Measurements from ENCODE around the gene RBM39.
"Not testable (repeated sequence)": the region's sequence is repeated elsewhere in the genome, so short reads cannot be mapped to it uniquely, and the experiment has no call there.

The RBM39 gene

DNA sequence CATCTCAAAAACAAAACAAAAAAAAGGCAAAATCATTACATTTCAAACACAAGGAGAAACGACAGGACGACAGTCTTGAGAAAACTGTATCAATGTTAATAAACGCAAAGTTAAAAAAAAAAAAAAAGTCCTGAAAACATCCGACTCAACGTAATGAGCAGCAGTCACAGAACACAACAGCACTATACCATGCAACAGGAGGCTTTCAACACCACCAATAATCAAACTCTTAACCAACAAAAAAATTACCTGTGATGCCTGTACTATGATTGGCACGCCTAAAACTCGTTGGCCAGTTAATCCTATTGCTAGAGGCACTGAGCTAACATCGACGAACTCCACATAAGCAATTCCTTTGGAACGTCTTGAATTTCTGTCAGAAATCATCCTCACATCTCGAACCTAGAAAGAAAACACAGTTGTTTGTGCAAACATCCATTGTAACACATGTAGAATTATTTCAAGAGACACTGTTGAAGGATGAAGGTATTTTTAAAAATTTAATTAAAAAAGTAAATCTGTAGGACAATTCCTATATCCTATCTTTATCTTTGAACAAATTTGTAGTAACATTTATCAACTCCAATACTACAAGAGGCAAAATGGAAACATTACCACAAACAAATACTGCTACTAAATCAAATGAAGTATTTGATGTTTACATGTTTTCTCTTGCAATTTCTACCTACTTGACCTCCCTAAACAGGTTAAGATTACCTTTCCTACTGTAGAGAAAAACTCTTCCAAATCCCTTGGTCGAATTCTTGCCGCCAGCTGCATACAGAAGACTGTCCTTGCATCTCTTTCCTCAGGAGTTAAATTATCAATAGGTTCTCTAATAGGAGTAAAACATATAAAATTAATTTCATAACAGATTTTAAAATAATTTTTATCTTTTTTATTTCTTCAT, 17.5 kb downstream of the RBM39 start:
- no peak for DNase-seq

DNA sequence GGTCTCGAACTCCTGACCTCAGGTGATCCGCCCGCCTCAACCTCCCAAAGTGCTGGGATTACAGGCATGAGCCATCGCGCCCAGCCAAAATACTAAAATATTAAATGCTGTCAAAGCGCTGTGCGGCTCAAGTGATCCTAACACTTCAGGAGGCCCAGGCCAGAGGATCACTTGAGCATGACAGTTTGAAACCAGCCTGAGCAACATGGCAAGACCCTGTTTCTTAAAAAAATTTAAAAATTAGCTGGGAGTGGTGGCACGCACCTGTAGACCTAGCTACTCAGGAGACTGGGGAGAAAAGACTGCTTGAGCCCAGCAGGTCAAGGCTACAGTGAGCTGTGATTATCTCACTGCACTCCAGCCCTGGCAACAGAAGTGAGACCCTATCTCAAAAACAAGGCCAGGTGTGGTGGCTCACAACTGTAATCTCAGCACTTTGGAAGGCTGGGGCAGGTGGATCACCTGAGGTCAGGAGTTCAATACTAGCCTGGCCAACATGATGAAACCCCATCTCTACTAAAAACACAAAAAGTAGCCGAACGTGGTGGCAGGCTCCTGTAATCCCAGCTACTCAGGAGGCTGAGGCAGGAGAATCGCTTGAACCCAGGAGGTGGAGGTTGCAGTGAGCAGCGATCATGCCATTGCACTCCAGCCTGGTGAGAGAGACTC, 18.3 kb downstream of the RBM39 start:
- DNase-seq, result not testable (repeated sequence)

DNA sequence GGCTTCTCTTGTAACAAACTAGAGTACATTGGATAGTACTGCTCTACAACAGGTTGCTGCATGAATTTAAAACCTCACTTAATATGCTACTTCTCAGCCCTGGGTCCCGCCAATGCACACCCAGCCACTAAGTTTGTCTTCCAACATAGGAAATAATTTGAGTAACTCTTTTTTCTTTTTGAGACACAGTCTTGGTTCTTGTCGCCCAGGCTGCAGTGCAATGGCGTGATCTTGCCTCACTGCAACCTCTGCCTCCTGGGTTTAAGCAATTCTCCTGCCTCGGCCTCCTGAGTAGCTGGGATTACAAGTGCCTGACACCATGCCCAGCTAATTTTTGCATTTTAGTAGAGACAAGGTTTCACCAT, 18.8 kb downstream of the RBM39 start:
- not testable (repeated sequence) for DNase-seq

DNA sequence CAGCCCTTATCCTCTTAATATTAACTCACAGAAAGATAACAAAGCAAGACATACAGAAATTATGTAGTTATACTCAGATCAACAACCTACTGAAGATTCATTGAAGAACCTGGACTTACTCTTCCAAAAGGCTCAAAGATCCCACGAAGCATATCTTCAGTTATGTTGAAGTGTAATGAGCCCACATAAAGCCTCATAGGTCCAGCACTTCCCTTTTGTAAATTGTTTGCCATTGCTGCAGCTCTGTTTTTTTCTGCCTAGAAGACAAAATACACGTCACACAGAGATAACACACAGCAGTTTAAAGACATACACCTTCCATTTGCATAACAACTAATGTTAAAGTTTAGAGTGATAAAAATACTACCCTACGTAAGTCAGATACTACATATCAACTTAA, 20.4 kb downstream of the RBM39 start:
- no peak for DNase-seq

DNA sequence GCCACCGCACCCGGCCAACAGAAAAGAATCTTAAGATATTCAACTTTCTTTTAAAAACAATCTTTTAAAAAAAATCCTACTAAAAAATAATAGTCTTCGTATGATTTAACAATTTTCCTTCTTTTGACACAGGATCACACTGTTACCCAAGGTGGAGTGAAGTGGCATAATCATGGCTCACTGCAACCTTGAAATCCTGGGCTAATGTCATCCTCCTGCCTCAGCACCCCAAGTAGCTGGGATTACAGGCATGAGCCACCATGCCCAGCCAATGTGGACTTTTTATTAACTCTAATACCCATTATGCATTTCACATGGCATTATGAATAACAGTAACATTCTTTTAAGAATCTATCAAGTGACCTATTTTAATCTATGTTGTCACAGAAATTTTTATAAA, 20.8 kb downstream of the RBM39 start:
- no peak for DNase-seq

DNA sequence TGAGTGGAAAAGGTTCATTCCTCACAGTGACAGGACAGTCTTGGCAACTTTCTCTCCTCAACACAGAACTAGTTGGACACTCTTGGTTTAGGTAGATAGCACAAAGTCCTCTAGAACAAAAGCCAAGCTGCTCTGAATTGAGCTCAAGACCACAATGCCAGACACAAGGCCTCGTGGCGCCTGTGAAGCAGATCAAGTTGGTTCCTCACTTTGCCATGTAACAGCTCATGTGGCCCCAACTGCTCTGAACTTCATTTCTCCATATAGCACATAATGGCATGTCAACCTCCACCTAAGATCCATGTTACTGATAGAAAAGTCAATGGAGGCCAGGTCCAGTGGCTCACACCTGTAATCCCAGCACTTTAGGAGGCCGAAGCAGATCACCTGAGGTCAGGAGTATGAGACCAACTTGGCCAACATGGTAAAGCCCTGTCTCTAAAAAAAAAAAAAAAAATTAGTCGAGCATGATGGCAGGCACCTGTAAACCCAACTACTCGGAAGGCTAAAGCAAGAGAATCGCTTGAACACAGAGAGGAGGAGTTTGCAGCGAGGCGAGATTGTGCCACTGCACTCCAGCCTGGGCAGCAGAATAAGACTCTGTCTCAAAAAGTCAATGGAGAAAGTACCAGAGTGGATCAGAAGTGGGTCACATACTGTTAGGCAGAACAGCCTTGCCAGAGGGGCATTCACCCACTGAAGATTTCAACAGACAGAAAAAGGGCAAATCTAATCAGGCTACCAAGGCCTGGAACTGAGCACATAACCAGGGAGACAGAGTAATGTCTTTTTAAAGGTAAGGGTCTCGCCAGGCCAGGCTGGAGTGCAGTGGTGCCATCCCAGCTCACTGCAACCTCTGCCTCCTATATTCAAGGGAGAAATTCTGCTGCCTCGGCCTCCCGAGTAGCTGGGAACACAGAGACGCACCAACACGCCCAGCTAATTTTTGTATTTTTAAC, 21.6 kb downstream of the RBM39 start:
- no peak for DNase-seq

DNA sequence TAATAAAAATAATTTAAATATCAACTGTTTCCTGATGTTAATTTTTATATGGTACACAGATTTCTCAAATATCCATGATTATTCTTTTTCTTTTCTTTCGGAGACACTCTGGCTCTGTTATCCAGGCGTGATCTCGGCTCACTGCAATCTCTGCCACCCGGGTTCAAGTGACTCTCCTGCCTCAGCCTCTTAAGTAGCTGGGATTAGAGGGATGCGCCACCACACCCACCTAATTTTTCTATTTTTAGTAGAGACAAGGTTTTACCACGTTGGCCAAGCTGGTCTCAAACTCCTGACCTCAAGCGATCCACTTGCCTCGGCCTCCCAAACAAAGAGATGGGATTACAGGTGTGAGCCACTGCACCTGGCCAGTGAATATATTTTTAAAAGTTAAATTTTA, 22.3 kb downstream of the RBM39 start:
- no peak for DNase-seq

DNA sequence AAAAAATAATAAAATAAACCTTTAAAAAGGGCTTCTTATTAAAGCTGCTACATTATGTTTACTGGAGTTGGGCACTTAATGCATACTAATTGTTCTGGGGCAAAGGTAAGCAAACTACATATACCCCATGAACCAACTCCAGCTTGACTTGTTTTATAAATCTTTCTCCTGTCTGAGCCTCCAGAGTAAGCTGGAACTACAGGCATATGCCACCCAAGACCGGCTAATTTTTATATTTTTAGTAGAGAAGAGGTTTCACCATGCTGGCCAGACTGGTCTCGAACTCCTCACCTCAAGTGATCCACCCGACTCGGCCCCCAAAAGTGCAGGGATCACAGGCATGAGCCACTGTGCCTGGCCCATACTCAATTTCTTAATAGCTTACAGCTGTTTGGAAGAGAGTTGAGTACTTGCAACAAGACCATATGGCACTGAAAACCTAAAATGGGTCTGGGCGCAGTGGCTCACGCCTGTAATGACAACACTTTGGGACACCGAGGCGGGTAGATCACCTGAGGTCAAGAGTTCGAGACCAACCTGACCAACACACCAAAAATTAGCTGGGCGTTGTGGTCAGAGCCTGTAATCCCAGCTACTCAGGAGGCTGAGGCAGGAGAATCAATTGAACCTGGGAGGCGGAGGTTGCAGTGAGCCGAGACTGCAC, 23.0 kb downstream of the RBM39 start:
- DNase-seq, result no peak

DNA sequence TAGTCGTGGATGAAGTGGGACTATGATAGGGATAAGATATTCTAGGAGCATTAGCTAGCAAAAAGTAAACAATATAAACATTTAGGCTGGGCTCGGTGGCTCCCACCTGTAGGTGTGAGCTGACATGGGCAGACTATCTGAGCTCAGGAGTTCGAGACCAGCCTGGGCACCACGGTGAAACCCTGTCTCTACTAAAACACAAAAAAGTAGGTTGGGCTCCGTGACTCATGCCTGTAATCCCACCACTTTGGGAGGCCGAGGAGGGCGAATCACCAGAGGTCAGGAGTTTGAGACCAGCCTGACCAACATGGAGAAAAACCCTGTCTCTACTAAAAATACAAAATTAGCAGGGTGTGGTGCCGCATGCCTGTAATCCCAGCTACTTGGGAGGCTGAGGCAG, 23.7 kb downstream of the RBM39 start:
- not testable (repeated sequence) for DNase-seq

DNA sequence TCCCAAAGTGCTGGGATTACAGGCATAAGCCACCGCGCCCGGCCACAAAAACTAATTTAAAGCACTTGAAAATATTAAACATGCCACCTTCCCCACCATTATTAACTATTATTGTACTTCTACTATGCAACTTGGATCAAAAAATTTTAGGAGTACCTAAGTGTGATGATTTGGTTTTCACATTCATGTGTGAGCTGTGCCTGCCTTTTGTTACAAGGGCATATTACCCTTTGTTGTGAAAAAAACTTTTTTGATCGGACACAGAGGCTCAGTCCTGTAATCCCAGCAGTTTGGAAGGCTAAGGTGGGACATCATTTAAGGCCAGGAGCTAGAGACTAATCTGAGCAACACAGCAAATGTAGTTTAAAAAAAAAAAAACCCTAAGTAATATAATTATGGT, 25.7 kb downstream of the RBM39 start:
- no peak for DNase-seq

DNA sequence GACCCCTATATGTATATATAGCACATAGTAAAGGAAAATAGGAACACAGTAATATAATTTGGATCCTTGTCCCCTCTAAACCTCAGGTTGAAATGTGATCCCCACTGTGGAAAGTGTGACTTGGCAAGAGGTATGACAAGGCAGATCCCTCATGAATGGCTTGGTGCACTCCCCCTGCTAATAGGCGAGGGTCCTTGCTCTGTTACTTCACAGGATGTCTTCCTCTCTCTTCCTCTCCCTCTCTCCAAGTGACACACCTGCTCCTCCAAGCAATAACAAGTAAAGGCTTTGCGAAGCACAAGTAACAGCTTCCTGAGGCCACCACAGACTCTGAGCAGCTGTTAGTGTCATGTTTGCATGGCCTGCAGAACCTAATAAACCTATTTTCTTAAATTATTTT, 26.4 kb downstream of the RBM39 start:
- no peak for DNase-seq

DNA sequence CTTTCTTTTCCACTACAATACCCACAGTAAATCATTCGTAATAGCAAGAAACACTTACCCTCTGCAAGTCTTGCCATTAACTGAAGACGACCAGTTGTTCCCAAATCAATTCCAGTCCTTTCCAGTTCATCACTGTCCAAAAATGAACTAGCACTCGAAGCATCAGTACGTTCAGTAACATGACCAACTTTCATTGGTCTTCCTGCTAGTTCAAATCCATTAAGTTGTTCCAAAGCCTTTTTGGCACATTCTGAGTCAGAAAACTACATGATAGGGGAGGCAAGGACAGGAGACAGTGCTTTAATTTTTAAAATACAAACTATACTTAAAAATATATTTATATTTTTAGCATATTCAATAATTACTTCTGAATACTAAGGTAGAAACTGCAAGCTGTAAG, 27.9 kb downstream of the RBM39 start:
- DNase-seq, result no peak

DNA sequence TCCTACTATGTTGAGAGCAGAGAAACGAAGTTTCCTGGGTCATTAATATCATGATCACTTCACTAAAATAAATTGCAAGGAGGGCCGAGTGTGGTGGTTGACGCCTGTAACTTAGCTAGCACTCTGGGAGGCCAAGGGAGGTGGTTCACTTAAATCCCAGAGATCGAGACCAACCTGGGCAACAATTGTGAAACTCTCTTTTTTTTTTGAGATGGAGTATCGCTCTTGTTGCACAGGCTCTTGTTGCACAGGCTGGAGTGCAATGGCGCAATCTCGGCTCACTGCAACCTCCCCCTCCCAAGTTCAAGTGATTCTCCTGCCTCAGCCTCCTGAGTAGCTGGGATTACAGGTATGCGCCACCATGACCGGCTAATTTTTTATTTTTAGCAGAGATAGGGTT, 28.9 kb downstream of the RBM39 start:
- DNase-seq, result not testable (repeated sequence)

DNA sequence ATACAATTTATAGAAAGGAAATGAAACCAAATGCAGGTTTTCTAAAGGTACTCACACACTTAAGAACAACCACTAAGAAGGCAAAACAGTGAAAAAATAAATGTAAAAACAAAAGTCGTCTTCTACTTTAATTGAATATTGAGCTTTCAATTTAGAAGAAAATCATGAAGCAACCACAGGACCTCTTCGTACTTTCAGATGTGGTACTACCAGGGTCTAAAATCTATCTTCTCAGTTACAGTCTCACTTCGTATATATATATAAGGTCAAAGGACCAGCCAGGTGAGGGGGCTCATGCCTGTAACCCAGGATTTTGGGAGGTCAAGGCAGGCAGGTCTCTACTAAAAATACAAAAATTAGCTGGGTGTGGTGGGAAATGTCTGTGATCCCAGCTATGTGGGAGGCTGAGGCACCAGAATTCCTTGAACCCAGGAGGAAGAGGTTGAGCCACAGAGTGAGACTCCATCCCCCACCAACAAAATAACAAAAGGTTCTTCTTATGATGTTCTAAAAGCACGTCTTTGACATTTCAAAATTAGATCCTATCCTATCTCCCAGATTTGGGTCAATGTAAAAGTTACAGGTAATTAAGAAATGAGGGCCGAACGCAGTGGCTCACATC, 30.4 kb downstream of the RBM39 start:
- DNase-seq, result no peak

DNA sequence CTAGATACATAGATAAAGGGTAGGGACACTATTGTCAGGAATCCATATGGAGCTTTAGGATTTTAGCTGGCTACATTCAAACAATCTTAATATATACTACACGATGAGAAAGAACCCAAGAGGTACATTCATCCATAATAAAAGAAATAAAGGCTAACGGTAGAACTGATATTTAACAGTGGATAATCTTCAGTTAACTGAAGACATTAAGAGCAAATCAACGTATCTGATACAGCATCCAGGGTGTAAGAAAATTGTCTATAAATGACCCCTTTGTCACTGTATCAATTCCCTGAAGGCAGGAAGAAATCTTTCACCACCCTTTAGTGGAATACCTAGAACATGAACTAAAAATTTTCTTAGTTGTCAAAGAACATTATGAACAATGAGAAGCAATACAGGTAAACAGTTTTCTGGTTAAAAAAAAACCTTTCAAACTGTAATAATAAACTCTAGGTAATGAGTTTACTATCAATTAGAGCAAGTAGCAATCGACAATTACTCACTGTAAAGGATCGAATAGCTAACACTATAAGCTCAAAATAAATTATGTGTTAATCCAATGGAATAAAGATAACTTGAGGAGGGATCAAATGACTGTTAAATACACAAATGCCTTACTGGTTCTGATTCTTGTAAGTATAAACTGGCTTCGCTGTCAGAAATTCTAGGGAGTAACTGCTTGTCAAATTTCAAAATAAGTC, 31.0 kb downstream of the RBM39 start:
- no peak for DNase-seq

DNA sequence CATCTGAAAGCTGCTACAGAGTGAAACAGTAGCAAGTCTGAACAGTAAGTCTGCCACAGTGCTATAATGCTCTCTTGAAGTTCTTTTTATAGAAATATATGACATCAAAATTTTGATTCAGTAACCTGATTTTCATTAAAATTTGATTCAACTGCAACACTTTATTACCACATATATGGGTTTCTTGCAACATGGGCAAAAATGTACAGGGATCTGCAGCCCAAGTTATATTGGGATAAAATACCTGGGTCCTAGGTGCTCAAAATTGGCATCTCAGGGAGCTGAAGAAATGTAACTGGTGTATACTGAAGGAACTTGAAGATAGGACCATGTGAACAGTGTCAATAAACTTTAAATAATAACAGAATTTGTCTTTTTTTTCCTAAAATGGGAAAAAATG, 32.0 kb downstream of the RBM39 start:
- DNase-seq, result no peak

DNA sequence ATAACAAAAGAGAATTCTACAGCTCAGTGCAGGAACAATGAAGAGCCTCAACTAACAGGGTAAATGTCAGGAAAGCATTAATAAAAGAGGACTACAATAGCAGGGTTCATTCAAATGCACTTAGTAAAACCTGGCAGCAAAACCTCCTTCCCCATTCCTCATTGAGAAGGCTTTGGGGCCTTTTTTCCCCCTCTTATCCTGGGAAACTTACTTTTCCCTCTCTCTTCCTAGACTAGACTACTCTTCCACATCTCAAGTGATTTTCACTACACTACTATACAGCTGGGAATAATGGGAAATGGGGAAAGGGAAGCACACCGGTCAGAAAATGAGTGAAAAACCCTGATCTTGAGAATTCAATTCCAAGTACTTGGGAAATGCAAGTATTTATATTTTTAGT, 32.8 kb downstream of the RBM39 start:
- DNase-seq, result no peak

DNA sequence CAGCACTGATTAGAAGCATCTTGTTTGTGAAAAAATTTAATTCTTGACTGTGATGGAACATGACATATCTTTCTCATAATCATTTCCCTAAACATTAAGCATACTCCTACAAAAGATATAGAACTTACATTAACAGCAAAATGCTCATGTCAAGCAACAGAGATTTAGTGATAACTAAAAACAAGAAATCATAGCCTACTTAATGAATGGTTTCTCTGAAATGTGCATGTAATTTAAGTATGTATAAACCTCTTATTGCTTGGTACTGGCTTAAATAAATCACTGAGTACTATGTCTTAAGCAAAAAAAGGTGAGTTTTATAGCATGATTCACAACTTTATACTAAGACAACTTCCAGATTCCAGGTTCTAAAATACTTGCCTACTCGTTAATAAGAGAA, 33.6 kb downstream of the RBM39 start:
- DNase-seq, result no peak

DNA sequence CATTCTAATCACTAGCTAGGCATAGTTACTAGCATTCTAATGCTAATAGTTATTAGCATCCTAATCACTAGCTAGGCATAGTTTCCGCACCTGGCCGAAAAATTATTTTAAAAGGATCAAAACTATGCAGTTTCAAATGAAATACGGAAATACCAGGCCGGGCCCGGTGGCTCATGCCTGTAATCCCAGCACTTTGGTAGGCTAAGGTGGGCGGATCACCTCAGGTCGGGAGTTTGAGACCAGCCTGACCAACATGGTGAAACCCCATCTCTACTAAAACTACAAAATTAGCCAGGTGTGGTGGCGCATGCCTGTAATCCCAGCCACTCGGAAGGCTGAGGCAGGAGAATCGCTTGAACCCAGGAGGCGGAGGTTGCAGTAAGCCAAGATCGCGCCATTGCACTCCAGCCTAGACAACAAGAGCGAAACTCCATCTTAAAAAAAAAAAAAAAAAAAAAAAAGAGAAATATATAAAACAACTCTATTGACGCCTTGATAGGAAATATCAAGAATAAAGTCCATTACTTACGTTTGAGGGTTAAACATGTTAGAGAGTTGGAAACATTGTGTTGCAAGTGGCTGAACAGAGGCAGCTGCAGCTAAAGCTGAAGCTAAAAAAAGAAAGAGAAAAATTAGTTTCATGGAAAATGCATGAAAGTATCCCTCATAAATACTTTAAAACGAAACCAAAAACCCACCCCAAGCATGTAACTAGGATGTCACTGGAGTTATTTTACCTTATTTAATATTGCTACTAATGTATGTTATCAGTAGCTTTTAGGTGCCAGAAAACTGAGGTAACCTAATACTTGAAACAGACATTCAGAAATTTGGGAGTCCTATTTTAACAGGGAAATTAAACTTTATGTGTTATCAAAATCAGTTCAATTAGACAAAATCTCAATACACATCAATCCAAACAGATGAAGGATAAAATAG, 35.2 kb downstream of the RBM39 start:
- DNase-seq, result not testable (repeated sequence)

DNA sequence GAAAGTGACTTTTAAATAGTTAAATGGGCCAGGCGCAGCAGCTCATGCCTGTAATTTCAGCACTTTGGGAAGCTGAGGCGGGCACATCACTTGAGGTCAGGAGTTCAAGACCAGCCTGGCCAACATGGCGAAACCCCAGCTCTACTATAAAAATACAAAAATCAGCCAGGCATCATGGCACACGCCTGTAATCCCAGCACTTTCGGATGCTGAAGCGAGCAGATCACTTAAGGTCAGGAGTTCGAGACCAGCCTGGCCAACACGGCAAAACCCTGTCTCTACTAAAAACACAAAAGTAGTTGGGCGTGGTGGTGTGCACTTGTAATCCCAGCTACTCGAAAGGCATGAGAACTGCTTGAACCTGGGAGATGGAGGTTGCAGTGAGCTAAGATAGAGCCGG, 36.2 kb downstream of the RBM39 start:
- not testable (repeated sequence) for DNase-seq
